Activated CD8-positive, alpha-beta T cell treated with anti-CD3 and anti-CD28 coated beads, Interleukin-2, amount 10 ng/mL, durations not matched to agents 7 days and 5 days (primary cell): ENCODE measurements around the gene PLXNB1. TPM values are rescaled to one million over a fixed set of nuclear protein-coding genes. Genes with fewer than 3 reads are reported as not detected.

ENCODE experiments used
- ATAC-seq: fragments of 150-1000 bp; cut with Tn5 transposase; one replicate; pipeline ENCODE4 v1.10.0; 2021; ENCODE audit warnings: moderate library complexity
- CTCF ChIA-PET: fragments of 350-600 bp; sonication (Branson Sonifier 250); formaldehyde crosslinking; loops from one replicate; lab custom pipeline; 2021; ENCODE audit warnings: antibody characterized with exemption; lab: Charles Lee
- POLR2A ChIA-PET: fragments of 350-600 bp; sonication (Branson Sonifier 250); formaldehyde crosslinking; loops from one replicate; lab custom pipeline; 2021; ENCODE audit warnings: antibody characterized with exemption; lab: Charles Lee
- DNase-seq: peaks from one replicate; pipeline ENCODE4 v3.0.0-alpha.2; 2020
- H3K27ac Mint-ChIP-seq: one replicate; pipeline ENCODE4 v1.8.0; 2021; ENCODE audit warnings: mild to moderate bottlenecking, mixed read lengths
- H3K27me3 Mint-ChIP-seq: one replicate; pipeline ENCODE4 v1.8.0; 2021; ENCODE audit warnings: low read depth, mixed read lengths
- H3K36me3 Mint-ChIP-seq: one replicate; pipeline ENCODE4 v1.8.0; 2021; ENCODE audit warnings: low read depth, mixed read lengths
- H3K4me1 Mint-ChIP-seq: one replicate; pipeline ENCODE4 v1.8.0; 2021; ENCODE audit warnings: low read depth, mixed read lengths
- H3K4me3 Mint-ChIP-seq: one replicate; pipeline ENCODE4 v1.8.0; 2021; ENCODE audit warnings: mild to moderate bottlenecking, mixed read lengths
- H3K9me3 Mint-ChIP-seq: one replicate; pipeline ENCODE4 v1.8.0; 2022; ENCODE audit warnings: mixed read lengths; ENCODE audit not compliant: insufficient read depth
- total RNA-seq, 2 experiments: library from RNA; stranded (reverse); gene quantifications; one replicate each; pipeline ENCODE4 v1.2.3, GENCODE V29; 2021

PLXNB1 gene
- total RNA-seq, 2 experiments from 2014 or later: 0.76 to 1.7 TPM

DNA sequence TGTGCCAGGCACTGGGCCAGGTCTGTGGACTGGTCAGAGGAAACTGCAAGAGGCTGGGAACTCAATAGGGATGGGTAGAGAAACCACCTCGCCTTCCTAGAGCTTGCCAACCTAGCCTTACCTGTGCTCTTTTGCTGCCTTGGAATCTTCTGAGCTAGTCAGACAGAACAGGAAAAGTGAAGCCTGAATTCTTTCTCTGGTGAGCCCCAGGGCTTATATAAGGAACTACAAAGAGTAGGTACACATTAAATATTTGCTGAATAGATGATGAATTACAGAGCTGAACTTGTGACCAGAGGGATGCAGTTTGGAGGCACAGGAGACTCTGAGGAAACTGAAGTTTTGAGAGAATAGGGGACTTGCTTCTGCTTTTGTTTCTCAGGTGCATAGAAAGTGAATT lies 73.5 kb downstream of the PLXNB1 start:
- Mint-ChIP-seq H3K4me3 (no peak overlapping the region), H3K9me3 (peaks cover 9% of the 10 kb centered on the region), H3K4me1 (no peaks in the 10 kb centered on the region), H3K27ac (no peak overlapping the region), H3K36me3 (no peaks in the 10 kb centered on the region), H3K27me3 (peaks cover 34% of the 10 kb centered on the region)
- DNase-seq (no peak), ATAC-seq (no peak)
- CTCF ChIA-PET: interaction anchor here (1.1 to 1.3 kb wide), 2 partner anchors 80 to 83 kb away, joined by 3 read pairs; partner anchors contain the start of genes CCDC51 and TMA7
- POLR2A ChIA-PET: no interaction called here

GRCh38 chr3:48353987-48354386 lies 75.9 kb downstream of the PLXNB1 start:
- ChIA-PET CTCF (interaction anchor here (1.5 kb wide), 1 partner anchor 47 kb away, joined by 3 read pairs; no protein-coding TSS in a partner anchor), POLR2A (no interaction called here)
- no peaks in the 10 kb centered on the region for H3K4me1 Mint-ChIP-seq
- no peak overlapping the region for H3K27ac Mint-ChIP-seq
- ATAC-seq (no peak), DNase-seq (no peak)
- no peaks in the 10 kb centered on the region for H3K9me3 Mint-ChIP-seq
- no peaks in the 10 kb centered on the region for H3K36me3 Mint-ChIP-seq
- H3K4me3 Mint-ChIP-seq: no peak overlapping the region
- peaks cover 25% of the 10 kb centered on the region for H3K27me3 Mint-ChIP-seq

Other genes starting within 250 kb of the PLXNB1 start
- gene CDC25A, start 241.7 kb downstream of the PLXNB1 start, total RNA-seq: 10 to 100 TPM; 30.3 to 31.3 TPM
- not detected for gene CAMP, start 206.6 kb downstream of the PLXNB1 start, total RNA-seq
- 10 to 100 TPM; 29.7 to 30.3 TPM for gene ZNF589, start 189.0 kb downstream of the PLXNB1 start, total RNA-seq
- gene NME6, start 128.7 kb downstream of the PLXNB1 start, total RNA-seq: 10 to 100 TPM; 34.1 to 37.7 TPM
- not detected for gene SPINK8, start 96.4 kb downstream of the PLXNB1 start, total RNA-seq
- gene FBXW12, start 57.9 kb downstream of the PLXNB1 start, total RNA-seq: not detected
- 10 to 100 TPM; 16.3 to 16.5 TPM for gene CCDC51, start 10.0 kb upstream of the PLXNB1 start, total RNA-seq
- 100 to 1,000 TPM; 339 to 364 TPM for gene TMA7, start 10.2 kb upstream of the PLXNB1 start, total RNA-seq
- gene ATRIP, start 16.7 kb upstream of the PLXNB1 start, total RNA-seq: 10 to 100 TPM; 18.8 to 20.3 TPM
- 100 to 1,000 TPM; 195 to 201 TPM for gene SHISA5, start 74.1 kb upstream of the PLXNB1 start, total RNA-seq
- gene PFKFB4, start 126.7 kb upstream of the PLXNB1 start, total RNA-seq: 10 to 100 TPM; 42.8 to 49.1 TPM
- not detected for gene UCN2, start 133.7 kb upstream of the PLXNB1 start, total RNA-seq
- 1 to 10 TPM; 1.2 to 1.6 TPM for gene COL7A1, start 165.2 kb upstream of the PLXNB1 start, total RNA-seq
- gene UQCRC1, start 179.6 kb upstream of the PLXNB1 start, total RNA-seq: 100 to 1,000 TPM; 196 to 202 TPM
- gene TMEM89, start 191.7 kb upstream of the PLXNB1 start, total RNA-seq: under 1 TPM in 1 of 2 experiments, not detected in 1; 0.39 TPM
- gene SLC26A6, start 205.4 kb upstream of the PLXNB1 start, total RNA-seq: 10 to 100 TPM; 58.0 to 61.5 TPM
- gene CELSR3, start 232.8 kb upstream of the PLXNB1 start, total RNA-seq: 10 to 100 TPM; 19.5 to 20.2 TPM